Measurements from ENCODE around the gene SLC4A1. TPM values are rescaled to one million over a fixed set of nuclear protein-coding genes. Genes with fewer than 3 reads are reported as not detected.

Gene SLC4A1
- total and polyA plus RNA-seq, 11 donors = 0.03 to 3.3 (median 0.50) TPM; not detected in 2

DNA sequence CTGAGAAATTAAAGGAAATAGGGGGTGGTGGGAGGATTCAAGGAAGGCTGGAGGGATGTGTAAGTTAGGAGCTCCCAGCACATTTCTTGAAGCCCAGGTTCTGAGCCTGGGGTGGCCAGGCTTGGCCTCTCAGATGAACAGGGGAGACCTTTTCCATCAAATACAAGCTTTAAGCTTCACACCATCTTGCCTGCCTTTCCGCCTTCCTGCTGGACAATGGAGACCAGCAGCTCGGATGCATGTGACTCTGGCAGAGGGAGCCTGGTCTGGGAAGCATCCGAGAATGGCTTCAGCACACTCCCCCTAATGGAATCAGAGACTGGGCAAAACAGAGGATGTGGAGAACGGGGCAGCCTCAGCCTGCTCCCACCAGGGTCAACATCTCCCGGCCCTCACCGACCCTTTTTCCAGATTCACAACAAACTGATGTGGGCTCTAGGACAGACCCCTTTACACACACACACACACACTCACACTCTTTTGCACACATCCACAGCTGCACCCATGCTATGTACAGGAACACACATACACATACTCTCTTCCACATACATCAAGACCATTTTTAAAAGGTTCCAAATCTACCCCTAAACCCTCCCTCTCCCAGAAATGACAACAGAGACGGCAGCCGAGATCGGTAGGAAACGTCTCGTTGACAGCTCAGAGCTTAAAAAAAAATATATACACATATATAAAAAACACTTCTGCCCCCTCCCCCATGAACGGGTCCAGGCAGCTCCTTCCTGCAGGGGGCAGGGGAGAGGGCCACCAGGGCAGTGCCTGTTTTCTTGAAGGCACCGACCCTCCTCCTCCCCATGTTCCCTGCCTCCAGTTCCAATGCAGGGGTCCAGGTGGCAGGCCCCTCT is 61.7 kb downstream of the SLC4A1 start:
- peaks cover 3 to 38% (median 12%) of the 10 kb centered on the region in 12 donors for H3K4me1 ChIP-seq
- no peak overlapping the region for H3K4me3 ChIP-seq
- TF ChIP-seq POLR2A (IDR thresholded peaks at IDR 0.05) = no peak
- TF ChIP-seq, protein P1, sequence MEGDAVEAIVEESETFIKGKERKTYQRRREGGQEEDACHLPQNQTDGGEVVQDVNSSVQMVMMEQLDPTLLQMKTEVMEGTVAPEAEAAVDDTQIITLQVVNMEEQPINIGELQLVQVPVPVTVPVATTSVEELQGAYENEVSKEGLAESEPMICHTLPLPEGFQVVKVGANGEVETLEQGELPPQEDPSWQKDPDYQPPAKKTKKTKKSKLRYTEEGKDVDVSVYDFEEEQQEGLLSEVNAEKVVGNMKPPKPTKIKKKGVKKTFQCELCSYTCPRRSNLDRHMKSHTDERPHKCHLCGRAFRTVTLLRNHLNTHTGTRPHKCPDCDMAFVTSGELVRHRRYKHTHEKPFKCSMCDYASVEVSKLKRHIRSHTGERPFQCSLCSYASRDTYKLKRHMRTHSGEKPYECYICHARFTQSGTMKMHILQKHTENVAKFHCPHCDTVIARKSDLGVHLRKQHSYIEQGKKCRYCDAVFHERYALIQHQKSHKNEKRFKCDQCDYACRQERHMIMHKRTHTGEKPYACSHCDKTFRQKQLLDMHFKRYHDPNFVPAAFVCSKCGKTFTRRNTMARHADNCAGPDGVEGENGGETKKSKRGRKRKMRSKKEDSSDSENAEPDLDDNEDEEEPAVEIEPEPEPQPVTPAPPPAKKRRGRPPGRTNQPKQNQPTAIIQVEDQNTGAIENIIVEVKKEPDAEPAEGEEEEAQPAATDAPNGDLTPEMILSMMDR (IDR thresholded peaks at IDR 0.05) = peak in 1 of 12 donors; percentile 8
- no peak for DNase-seq
- peaks cover 0 to 53% (median 46%) of the 10 kb centered on the region in 9 donors for H3K36me3 ChIP-seq
- H3K27ac ChIP-seq = no peak overlapping the region
- ATAC-seq = no peak
- intact Hi-C loops (cut with DNase I) = no loop called here
- WGBS, 4 donors = 49 to 57% (median 53%) methylated on average over 12 to 13 of the region's 13 CpGs
- no peaks in the 10 kb centered on the region for H3K27me3 ChIP-seq
- no peaks in the 10 kb centered on the region for H3K9me3 ChIP-seq

- WGBS, 4 donors = 52 to 65% (median 57%) methylated on average over 5 of the region's 5 CpGs
- Histone ChIP-seq H3K27ac (peak overlapping the region in 2 of 12 donors; percentile 10 to 37), H3K27me3 (no peaks in the 10 kb centered on the region), H3K4me1 (peaks cover 0 to 28% (median 6%) of the 10 kb centered on the region in 12 donors), H3K9me3 (no peaks in the 10 kb centered on the region), H3K4me3 (no peak overlapping the region), H3K36me3 (peaks cover 0 to 35% (median 30%) of the 10 kb centered on the region in 9 donors)
- ATAC-seq (no peak), DNase-seq (peak in 2 of 5 donors; percentile 59 to 63)
- intact Hi-C loops (cut with DNase I) = no loop called here
- TF ChIP-seq, protein P1 (IDR thresholded peaks at IDR 0.05) = no peak
- no peak for TF ChIP-seq POLR2A (IDR thresholded peaks at IDR 0.05)
Measured at GRCh38 chr17:44204441-44204882, 63.5 kb downstream of the SLC4A1 start.

- intact Hi-C loops (cut with DNase I) = no loop called here
- Histone ChIP-seq H3K27me3 (no peaks in the 10 kb centered on the region), H3K27ac (peak overlapping the region in 1 of 12 donors; percentile 10), H3K9me3 (no peaks in the 10 kb centered on the region), H3K36me3 (peaks cover 0 to 30% (median 25%) of the 10 kb centered on the region in 9 donors), H3K4me3 (no peak overlapping the region), H3K4me1 (peaks cover 0 to 26% (median 6%) of the 10 kb centered on the region in 12 donors)
- ATAC-seq (no peak), DNase-seq (no peak)
- TF ChIP-seq POLR2A (IDR thresholded peaks at IDR 0.05) = no peak
- TF ChIP-seq, protein P1 (IDR thresholded peaks at IDR 0.05) = peak; percentile 28 to 68 (median 56)
- 56 to 63% (median 61%) methylated on average over 9 of the region's 9 CpGs for WGBS, 4 donors
Measured at GRCh38 chr17:44203731-44204440, 64.0 kb downstream of the SLC4A1 start.

GRCh38 chr17:44202756-44203155 is 65.2 kb downstream of the SLC4A1 start:
- ATAC-seq (no peak), DNase-seq (no peak)
- Histone ChIP-seq H3K4me3 (no peak overlapping the region), H3K27me3 (no peaks in the 10 kb centered on the region), H3K4me1 (peaks cover 0 to 33% (median 14%) of the 10 kb centered on the region in 12 donors), H3K36me3 (peaks cover 0 to 18% (median 13%) of the 10 kb centered on the region in 9 donors), H3K9me3 (no peaks in the 10 kb centered on the region), H3K27ac (no peak overlapping the region)
- TF ChIP-seq POLR2A (IDR thresholded peaks at IDR 0.05) = no peak
- TF ChIP-seq, protein P1 (IDR thresholded peaks at IDR 0.05) = no peak
- intact Hi-C loops (cut with DNase I) = no loop called here
- 89 to 92% (median 91%) methylated on average over 4 of the region's 4 CpGs for WGBS, 4 donors

Data from heart left ventricle (tissue), 16 donors.